Hepatocyte (in vitro differentiated cells): ENCODE measurements around the gene ERCC3.

Experiments
- EZH2 ChIP-seq: fragments of 200-600 bp; sonication (generic); IDR thresholded peaks from 2 replicates; pipeline ENCODE4 v1.6.1; 2016; ENCODE audit warnings: antibody characterized with exemption, mild to moderate bottlenecking, borderline replicate concordance
- EZH2phosphoT487 ChIP-seq: fragments of 200-600 bp; sonication (generic); IDR thresholded peaks from one replicate; pipeline ENCODE4 v1.6.1; 2018; ENCODE audit warnings: antibody characterized with exemption, mild to moderate bottlenecking, low read depth, moderate library complexity; ENCODE audit not compliant: unreplicated experiment, severe bottlenecking

GRCh38 chr2:127259355-127259754 lies 34.6 kb downstream of the ERCC3 start:
- TF ChIP-seq EZH2 (no peak), EZH2phosphoT487 (no peak)
